ENCODE data around the gene SHISA9. TPM values are rescaled to one million over a fixed set of nuclear protein-coding genes. Genes with fewer than 3 reads are reported as not detected.

The SHISA9 gene
- total and polyA plus RNA-seq, 12 donors = 0.04 to 4.8 (median 0.35) TPM

GRCh38 chr16:13084331-13084730 lies 182.9 kb downstream of the SHISA9 start:
- intact Hi-C loops (cut with DNase I) = no loop called here

DNA sequence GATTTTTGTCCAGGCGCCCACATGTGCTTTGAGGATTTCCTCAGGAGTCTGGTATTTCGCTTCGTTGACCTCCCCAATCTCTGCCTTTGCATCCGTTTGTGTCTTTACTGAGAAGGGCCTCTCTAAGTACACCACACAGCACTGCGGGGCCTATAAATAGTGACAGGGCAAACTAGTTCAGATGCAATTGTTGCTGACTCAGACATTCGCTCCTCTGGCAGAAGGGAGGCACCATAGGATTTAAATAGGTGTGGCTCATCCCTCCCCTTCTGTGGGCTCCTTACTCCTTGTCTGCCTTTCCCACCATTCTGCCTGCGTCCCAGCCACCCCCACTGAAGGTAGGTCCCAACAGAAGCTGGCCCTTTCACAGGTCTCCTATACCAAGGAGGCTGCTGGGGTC lies 192.3 kb downstream of the SHISA9 start:
- intact Hi-C loops (cut with DNase I) = no loop called here

More at GRCh38 chr16:13084331-13084730, 182.9 kb downstream of the SHISA9 start:
- Histone ChIP-seq H3K27ac (no peak overlapping the region), H3K9me3 (replicated peaks in 1 of 3) (no peaks in the 10 kb centered on the region), H3K27me3 (no peaks in the 10 kb centered on the region), H3K4me3 (no peak overlapping the region), H3K4me1 (replicated peaks in 1 of 2) (no peaks in the 10 kb centered on the region), H3K36me3 (replicated peaks in 1 of 2) (no peaks in the 10 kb centered on the region)
- DNase-seq = no peak
- WGBS, 4 donors = 60 to 70% (median 62%) methylated on average over 2 of the region's 2 CpGs
- TF ChIP-seq, protein P1, sequence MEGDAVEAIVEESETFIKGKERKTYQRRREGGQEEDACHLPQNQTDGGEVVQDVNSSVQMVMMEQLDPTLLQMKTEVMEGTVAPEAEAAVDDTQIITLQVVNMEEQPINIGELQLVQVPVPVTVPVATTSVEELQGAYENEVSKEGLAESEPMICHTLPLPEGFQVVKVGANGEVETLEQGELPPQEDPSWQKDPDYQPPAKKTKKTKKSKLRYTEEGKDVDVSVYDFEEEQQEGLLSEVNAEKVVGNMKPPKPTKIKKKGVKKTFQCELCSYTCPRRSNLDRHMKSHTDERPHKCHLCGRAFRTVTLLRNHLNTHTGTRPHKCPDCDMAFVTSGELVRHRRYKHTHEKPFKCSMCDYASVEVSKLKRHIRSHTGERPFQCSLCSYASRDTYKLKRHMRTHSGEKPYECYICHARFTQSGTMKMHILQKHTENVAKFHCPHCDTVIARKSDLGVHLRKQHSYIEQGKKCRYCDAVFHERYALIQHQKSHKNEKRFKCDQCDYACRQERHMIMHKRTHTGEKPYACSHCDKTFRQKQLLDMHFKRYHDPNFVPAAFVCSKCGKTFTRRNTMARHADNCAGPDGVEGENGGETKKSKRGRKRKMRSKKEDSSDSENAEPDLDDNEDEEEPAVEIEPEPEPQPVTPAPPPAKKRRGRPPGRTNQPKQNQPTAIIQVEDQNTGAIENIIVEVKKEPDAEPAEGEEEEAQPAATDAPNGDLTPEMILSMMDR (IDR thresholded peaks at IDR 0.05) = no peak
- no peak for TF ChIP-seq POLR2A (IDR thresholded peaks at IDR 0.05)

DNA sequence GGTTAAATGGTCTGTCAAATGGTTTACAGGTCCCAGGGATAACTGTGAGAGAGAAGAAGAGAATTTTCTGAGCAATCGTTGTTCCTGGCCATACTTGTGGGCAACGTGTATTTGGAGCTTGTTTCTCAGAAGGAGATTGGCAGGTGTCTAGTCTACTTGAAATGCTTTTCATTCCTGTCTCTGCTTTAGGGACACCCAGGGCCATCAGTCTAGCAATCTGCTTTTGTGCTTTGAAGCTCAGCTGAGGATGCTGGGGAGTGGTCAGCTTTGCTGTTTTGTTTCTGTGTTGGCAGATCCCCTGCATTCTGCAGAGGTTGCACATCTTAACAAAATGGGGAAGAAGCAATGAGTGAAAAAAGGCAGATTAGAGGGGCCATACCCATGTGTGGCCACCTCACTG lies 193.7 kb downstream of the SHISA9 start:
- 57 to 70% (median 59%) methylated on average over 2 of the region's 2 CpGs for WGBS, 4 donors
- no peak for DNase-seq
- TF ChIP-seq, protein P1 (IDR thresholded peaks at IDR 0.05) = no peak
- no peak for TF ChIP-seq POLR2A (IDR thresholded peaks at IDR 0.05)
- Histone ChIP-seq H3K36me3 (replicated peaks in 1 of 2) (no peaks in the 10 kb centered on the region), H3K9me3 (replicated peaks in 1 of 3) (no peaks in the 10 kb centered on the region), H3K4me1 (replicated peaks in 1 of 2) (no peaks in the 10 kb centered on the region), H3K4me3 (no peak overlapping the region), H3K27ac (no peak overlapping the region), H3K27me3 (no peaks in the 10 kb centered on the region)
- intact Hi-C loops (cut with DNase I) = no loop called here

More for the DNA sequence above, 192.3 kb downstream of the SHISA9 start:
- Histone ChIP-seq H3K4me3 (no peak overlapping the region), H3K36me3 (replicated peaks in 1 of 2) (no peaks in the 10 kb centered on the region), H3K4me1 (replicated peaks in 1 of 2) (no peaks in the 10 kb centered on the region), H3K9me3 (replicated peaks in 1 of 3) (no peaks in the 10 kb centered on the region), H3K27me3 (no peaks in the 10 kb centered on the region), H3K27ac (no peak overlapping the region)
- WGBS, 4 donors = 43 to 54% (median 46%) methylated on average over 7 of the region's 7 CpGs
- no peak for TF ChIP-seq POLR2A (IDR thresholded peaks at IDR 0.05)
- TF ChIP-seq, protein P1 (IDR thresholded peaks at IDR 0.05) = no peak
- no peak for DNase-seq

DNA sequence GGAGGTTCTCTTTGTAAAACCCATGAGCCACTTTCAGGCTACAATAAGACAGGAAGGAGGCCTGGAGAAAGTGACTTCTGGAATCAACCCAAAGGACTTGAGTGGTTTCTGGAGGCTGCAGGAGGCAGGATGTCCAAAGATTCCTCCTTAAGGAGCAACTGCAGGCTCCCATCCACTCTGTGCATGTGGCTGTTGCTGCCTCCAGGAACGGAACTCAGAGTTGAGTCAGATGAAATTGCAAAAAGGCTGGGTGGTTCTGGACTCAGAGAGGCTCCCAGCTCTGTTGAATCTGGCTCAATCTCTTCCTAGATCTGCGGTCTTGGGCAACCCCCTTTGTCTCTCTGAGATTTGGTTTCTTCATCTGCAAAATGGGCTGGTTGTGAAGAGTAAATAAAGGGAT lies 197.1 kb downstream of the SHISA9 start:
- Histone ChIP-seq H3K27ac (no peak overlapping the region), H3K9me3 (replicated peaks in 1 of 3) (no peaks in the 10 kb centered on the region), H3K4me1 (replicated peaks in 1 of 2) (no peaks in the 10 kb centered on the region), H3K36me3 (replicated peaks in 1 of 2) (no peaks in the 10 kb centered on the region), H3K27me3 (no peaks in the 10 kb centered on the region), H3K4me3 (no peak overlapping the region)
- intact Hi-C loops (cut with DNase I) = no loop called here
- TF ChIP-seq, protein P1 (IDR thresholded peaks at IDR 0.05) = no peak
- TF ChIP-seq POLR2A (IDR thresholded peaks at IDR 0.05) = no peak
- no peak for DNase-seq
- WGBS, 4 donors = 62 to 82% (median 70%) methylated on average over 2 of the region's 2 CpGs
